WTC11 (cell line): ENCODE data around the gene LDLRAD4. TPM values are rescaled to one million over a fixed set of nuclear protein-coding genes. Genes with fewer than 3 reads are reported as not detected.

Experiments used
- ATAC-seq: fragments of 200-7000 bp; cut with Tn5 transposase; 2 replicates; pipeline ENCODE4 v1.10.0; 2021; ENCODE audit warnings: mild to moderate bottlenecking, moderate library complexity
- CTCF ChIA-PET: fragments of 300-600 bp; sonication (Branson Sonifier 250); formaldehyde crosslinking; loops from one replicate; lab custom pipeline; 2021; ENCODE audit warnings: antibody characterized with exemption; lab: Charles Lee
- POLR2A ChIA-PET: fragments of 350-600 bp; sonication (Branson Sonifier 250); formaldehyde crosslinking; loops from one replicate; lab custom pipeline; 2021; ENCODE audit warnings: antibody characterized with exemption; lab: Charles Lee
- DNase-seq: peaks from one replicate; pipeline ENCODE4 v3.0.0; 2021; ENCODE audit warnings: low spot score
- H3K27ac Mint-ChIP-seq: 2 replicates; pipeline ENCODE4 v1.8.0; 2021; ENCODE audit warnings: mixed read lengths
- H3K27me3 Mint-ChIP-seq: 2 replicates; pipeline ENCODE4 v1.8.0; 2021; ENCODE audit warnings: low read depth, mild to moderate bottlenecking, moderate library complexity, mixed read lengths
- H3K36me3 Mint-ChIP-seq: 2 replicates; pipeline ENCODE4 v1.8.0; 2021; ENCODE audit warnings: mixed read lengths
- H3K4me1 Mint-ChIP-seq: 2 replicates; pipeline ENCODE4 v1.8.0; 2022; ENCODE audit warnings: mixed read lengths
- H3K4me3 Mint-ChIP-seq: 2 replicates; pipeline ENCODE4 v1.8.0; 2021; ENCODE audit warnings: mild to moderate bottlenecking, moderate library complexity, mixed read lengths
- H3K9me3 Mint-ChIP-seq: 2 replicates; pipeline ENCODE4 v1.8.0; 2021; ENCODE audit warnings: mixed read lengths
- ESRRA ChIP-seq: sonication (generic); formaldehyde crosslinking; IDR thresholded peaks from 2 replicates; pipeline ENCODE4 v1.8.1; 2022; ENCODE audit warnings: mild to moderate bottlenecking, missing genetic modification reagents, borderline replicate concordance
- JUN ChIP-seq: sonication (generic); formaldehyde crosslinking; IDR thresholded peaks from 2 replicates; pipeline ENCODE4 v1.8.0; 2023; ENCODE audit warnings: mild to moderate bottlenecking, missing genetic modification reagents
- RELA ChIP-seq: sonication (generic); formaldehyde crosslinking; IDR thresholded peaks from 2 replicates; pipeline ENCODE4 v1.8.1; 2022; ENCODE audit warnings: missing genetic modification reagents, mild to moderate bottlenecking, borderline replicate concordance
- SMAD3 ChIP-seq: sonication (generic); formaldehyde crosslinking; IDR thresholded peaks from 2 replicates; pipeline ENCODE4 v1.8.0; 2022; ENCODE audit warnings: missing genetic modification reagents, mild to moderate bottlenecking, borderline replicate concordance
- SP1 ChIP-seq: sonication (generic); formaldehyde crosslinking; conservative IDR thresholded peaks from 2 replicates; pipeline ENCODE4 v1.8.1; 2022; ENCODE audit warnings: missing genetic modification reagents
- ZBTB21 ChIP-seq: sonication (generic); formaldehyde crosslinking; IDR thresholded peaks from 2 replicates; pipeline ENCODE4 v1.8.1; 2023; ENCODE audit warnings: mild to moderate bottlenecking, missing genetic modification reagents, borderline replicate concordance
- ZNF121 ChIP-seq: sonication (generic); formaldehyde crosslinking; IDR thresholded peaks from 2 replicates; pipeline ENCODE4 v1.8.0; 2023; ENCODE audit warnings: missing genetic modification reagents
- ZNF219 ChIP-seq: sonication (generic); formaldehyde crosslinking; IDR thresholded peaks from 2 replicates; pipeline ENCODE4 v1.8.0; 2023; ENCODE audit warnings: missing genetic modification reagents, mild to moderate bottlenecking, borderline replicate concordance
- ZNF416 ChIP-seq: fragments of 250-450 bp; sonication (Bioruptor Pico); IDR thresholded peaks from 2 replicates; pipeline ENCODE4 v1.9.0; 2021; ENCODE audit warnings: mild to moderate bottlenecking, inconsistent platforms
- ZNF423 ChIP-seq: fragments of 250-450 bp; sonication (Bioruptor Pico); IDR thresholded peaks from 2 replicates; pipeline ENCODE4 v2.1.2; 2022; ENCODE audit warnings: mild to moderate bottlenecking, moderate library complexity
- ZNF671 ChIP-seq: fragments of 250-450 bp; sonication (Bioruptor Pico); IDR thresholded peaks from 2 replicates; pipeline ENCODE4 v1.8.0; 2021; ENCODE audit warnings: mild to moderate bottlenecking
- total RNA-seq: library from RNA; stranded (reverse); gene quantifications from 3 replicates; pipeline ENCODE4 v1.2.3, GENCODE V29; 2021
- TF ChIP-seq, protein P1 (sequence below): fragments of 250-450 bp; sonication (Bioruptor Pico); IDR thresholded peaks from 2 replicates; pipeline ENCODE4 v1.8.0; 2021; ENCODE audit warnings: mild to moderate bottlenecking
- TF ChIP-seq, protein P2 (sequence below): sonication (generic); formaldehyde crosslinking; IDR thresholded peaks from 2 replicates; pipeline ENCODE4 v1.8.1; 2023; ENCODE audit warnings: mild to moderate bottlenecking, missing genetic modification reagents, borderline replicate concordance
- TF ChIP-seq, protein P3 (sequence below): sonication (generic); formaldehyde crosslinking; IDR thresholded peaks from 2 replicates; pipeline ENCODE4 v1.8.1; 2022; ENCODE audit warnings: low read depth, missing genetic modification reagents, borderline replicate concordance
- TF ChIP-seq, protein P4 (sequence below): fragments of 250-450 bp; sonication (Bioruptor Pico); IDR thresholded peaks from 2 replicates; pipeline ENCODE4 v1.9.0; 2021; ENCODE audit warnings: mild to moderate bottlenecking
- TF ChIP-seq, protein P5 (sequence below): sonication (generic); formaldehyde crosslinking; IDR thresholded peaks from 2 replicates; pipeline ENCODE4 v1.8.0; 2022; ENCODE audit warnings: missing genetic modification reagents
- TF ChIP-seq, protein P6 (sequence below): sonication (generic); formaldehyde crosslinking; IDR thresholded peaks from 2 replicates; pipeline ENCODE4 v1.8.1; 2023; ENCODE audit warnings: mild to moderate bottlenecking, missing genetic modification reagents
- TF ChIP-seq, protein P7 (sequence below): sonication (generic); formaldehyde crosslinking; IDR thresholded peaks from 2 replicates; pipeline ENCODE4 v1.8.0; 2023; ENCODE audit warnings: missing genetic modification reagents

Gene LDLRAD4
- total RNA-seq, 1 experiment from 2014 or later: 6.2 TPM

DNA sequence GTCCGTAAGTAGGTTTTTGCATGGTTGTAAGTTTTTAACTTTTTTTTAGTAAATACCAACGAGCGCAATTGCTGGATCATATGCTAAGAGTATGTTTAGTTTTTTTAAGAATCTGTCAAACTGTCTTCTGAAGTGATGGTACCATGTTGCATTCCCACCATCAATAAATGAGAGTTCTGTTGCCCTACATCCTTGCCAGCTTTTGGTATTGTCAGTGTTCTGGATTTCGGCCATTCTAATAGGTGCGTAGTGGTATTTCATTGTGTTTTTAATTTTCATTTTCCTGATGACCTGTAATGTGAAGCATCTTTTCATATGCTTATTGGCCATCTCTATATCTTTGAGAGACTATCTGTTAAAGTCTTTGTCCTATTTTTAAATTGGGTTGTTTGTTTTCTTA is 114.3 kb downstream of the LDLRAD4 start:
- H3K36me3 Mint-ChIP-seq: peaks cover 6% of the 10 kb centered on the region
- POLR2A ChIA-PET: no interaction called here

More for the DNA sequence above, 114.3 kb downstream of the LDLRAD4 start:
- TF ChIP-seq, protein P1, sequence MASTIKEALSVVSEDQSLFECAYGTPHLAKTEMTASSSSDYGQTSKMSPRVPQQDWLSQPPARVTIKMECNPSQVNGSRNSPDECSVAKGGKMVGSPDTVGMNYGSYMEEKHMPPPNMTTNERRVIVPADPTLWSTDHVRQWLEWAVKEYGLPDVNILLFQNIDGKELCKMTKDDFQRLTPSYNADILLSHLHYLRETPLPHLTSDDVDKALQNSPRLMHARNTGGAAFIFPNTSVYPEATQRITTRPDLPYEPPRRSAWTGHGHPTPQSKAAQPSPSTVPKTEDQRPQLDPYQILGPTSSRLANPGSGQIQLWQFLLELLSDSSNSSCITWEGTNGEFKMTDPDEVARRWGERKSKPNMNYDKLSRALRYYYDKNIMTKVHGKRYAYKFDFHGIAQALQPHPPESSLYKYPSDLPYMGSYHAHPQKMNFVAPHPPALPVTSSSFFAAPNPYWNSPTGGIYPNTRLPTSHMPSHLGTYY: no peak
- TF ChIP-seq RELA (CRISPR knock-in tag) (no peak), ZNF671 (no peak), ZNF219 (CRISPR knock-in tag) (no peak), ZBTB21 (CRISPR knock-in tag) (no peak), ESRRA (CRISPR knock-in tag) (no peak), SMAD3 (CRISPR knock-in tag) (no peak), SP1 (CRISPR knock-in tag) (no peak), JUN (CRISPR knock-in tag) (no peak), ZNF423 (CRISPR knock-in tag) (no peak), ZNF121 (no peak), ZNF416 (CRISPR knock-in tag) (no peak)
- TF ChIP-seq, protein P2, sequence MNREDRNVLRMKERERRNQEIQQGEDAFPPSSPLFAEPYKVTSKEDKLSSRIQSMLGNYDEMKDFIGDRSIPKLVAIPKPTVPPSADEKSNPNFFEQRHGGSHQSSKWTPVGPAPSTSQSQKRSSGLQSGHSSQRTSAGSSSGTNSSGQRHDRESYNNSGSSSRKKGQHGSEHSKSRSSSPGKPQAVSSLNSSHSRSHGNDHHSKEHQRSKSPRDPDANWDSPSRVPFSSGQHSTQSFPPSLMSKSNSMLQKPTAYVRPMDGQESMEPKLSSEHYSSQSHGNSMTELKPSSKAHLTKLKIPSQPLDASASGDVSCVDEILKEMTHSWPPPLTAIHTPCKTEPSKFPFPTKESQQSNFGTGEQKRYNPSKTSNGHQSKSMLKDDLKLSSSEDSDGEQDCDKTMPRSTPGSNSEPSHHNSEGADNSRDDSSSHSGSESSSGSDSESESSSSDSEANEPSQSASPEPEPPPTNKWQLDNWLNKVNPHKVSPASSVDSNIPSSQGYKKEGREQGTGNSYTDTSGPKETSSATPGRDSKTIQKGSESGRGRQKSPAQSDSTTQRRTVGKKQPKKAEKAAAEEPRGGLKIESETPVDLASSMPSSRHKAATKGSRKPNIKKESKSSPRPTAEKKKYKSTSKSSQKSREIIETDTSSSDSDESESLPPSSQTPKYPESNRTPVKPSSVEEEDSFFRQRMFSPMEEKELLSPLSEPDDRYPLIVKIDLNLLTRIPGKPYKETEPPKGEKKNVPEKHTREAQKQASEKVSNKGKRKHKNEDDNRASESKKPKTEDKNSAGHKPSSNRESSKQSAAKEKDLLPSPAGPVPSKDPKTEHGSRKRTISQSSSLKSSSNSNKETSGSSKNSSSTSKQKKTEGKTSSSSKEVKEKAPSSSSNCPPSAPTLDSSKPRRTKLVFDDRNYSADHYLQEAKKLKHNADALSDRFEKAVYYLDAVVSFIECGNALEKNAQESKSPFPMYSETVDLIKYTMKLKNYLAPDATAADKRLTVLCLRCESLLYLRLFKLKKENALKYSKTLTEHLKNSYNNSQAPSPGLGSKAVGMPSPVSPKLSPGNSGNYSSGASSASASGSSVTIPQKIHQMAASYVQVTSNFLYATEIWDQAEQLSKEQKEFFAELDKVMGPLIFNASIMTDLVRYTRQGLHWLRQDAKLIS (CRISPR knock-in tag): no peak
- TF ChIP-seq, protein P3, sequence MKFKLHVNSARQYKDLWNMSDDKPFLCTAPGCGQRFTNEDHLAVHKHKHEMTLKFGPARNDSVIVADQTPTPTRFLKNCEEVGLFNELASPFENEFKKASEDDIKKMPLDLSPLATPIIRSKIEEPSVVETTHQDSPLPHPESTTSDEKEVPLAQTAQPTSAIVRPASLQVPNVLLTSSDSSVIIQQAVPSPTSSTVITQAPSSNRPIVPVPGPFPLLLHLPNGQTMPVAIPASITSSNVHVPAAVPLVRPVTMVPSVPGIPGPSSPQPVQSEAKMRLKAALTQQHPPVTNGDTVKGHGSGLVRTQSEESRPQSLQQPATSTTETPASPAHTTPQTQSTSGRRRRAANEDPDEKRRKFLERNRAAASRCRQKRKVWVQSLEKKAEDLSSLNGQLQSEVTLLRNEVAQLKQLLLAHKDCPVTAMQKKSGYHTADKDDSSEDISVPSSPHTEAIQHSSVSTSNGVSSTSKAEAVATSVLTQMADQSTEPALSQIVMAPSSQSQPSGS (CRISPR knock-in tag): no peak
- TF ChIP-seq, protein P4, sequence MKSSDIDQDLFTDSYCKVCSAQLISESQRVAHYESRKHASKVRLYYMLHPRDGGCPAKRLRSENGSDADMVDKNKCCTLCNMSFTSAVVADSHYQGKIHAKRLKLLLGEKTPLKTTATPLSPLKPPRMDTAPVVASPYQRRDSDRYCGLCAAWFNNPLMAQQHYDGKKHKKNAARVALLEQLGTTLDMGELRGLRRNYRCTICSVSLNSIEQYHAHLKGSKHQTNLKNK (CRISPR knock-in tag): no peak
- TF ChIP-seq, protein P5, sequence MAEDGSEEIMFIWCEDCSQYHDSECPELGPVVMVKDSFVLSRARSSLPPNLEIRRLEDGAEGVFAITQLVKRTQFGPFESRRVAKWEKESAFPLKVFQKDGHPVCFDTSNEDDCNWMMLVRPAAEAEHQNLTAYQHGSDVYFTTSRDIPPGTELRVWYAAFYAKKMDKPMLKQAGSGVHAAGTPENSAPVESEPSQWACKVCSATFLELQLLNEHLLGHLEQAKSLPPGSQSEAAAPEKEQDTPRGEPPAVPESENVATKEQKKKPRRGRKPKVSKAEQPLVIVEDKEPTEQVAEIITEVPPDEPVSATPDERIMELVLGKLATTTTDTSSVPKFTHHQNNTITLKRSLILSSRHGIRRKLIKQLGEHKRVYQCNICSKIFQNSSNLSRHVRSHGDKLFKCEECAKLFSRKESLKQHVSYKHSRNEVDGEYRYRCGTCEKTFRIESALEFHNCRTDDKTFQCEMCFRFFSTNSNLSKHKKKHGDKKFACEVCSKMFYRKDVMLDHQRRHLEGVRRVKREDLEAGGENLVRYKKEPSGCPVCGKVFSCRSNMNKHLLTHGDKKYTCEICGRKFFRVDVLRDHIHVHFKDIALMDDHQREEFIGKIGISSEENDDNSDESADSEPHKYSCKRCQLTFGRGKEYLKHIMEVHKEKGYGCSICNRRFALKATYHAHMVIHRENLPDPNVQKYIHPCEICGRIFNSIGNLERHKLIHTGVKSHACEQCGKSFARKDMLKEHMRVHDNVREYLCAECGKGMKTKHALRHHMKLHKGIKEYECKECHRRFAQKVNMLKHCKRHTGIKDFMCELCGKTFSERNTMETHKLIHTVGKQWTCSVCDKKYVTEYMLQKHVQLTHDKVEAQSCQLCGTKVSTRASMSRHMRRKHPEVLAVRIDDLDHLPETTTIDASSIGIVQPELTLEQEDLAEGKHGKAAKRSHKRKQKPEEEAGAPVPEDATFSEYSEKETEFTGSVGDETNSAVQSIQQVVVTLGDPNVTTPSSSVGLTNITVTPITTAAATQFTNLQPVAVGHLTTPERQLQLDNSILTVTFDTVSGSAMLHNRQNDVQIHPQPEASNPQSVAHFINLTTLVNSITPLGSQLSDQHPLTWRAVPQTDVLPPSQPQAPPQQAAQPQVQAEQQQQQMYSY (CRISPR knock-in tag): no peak
- TF ChIP-seq, protein P6, sequence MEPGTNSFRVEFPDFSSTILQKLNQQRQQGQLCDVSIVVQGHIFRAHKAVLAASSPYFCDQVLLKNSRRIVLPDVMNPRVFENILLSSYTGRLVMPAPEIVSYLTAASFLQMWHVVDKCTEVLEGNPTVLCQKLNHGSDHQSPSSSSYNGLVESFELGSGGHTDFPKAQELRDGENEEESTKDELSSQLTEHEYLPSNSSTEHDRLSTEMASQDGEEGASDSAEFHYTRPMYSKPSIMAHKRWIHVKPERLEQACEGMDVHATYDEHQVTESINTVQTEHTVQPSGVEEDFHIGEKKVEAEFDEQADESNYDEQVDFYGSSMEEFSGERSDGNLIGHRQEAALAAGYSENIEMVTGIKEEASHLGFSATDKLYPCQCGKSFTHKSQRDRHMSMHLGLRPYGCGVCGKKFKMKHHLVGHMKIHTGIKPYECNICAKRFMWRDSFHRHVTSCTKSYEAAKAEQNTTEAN (CRISPR knock-in tag): no peak
- TF ChIP-seq, protein P7, sequence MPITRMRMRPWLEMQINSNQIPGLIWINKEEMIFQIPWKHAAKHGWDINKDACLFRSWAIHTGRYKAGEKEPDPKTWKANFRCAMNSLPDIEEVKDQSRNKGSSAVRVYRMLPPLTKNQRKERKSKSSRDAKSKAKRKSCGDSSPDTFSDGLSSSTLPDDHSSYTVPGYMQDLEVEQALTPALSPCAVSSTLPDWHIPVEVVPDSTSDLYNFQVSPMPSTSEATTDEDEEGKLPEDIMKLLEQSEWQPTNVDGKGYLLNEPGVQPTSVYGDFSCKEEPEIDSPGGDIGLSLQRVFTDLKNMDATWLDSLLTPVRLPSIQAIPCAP (CRISPR knock-in tag): no peak
- H3K27ac Mint-ChIP-seq: no peak overlapping the region
- CTCF ChIA-PET: no interaction called here
- peaks cover 9% of the 10 kb centered on the region for H3K4me1 Mint-ChIP-seq
- ATAC-seq (no peak), DNase-seq (no peak)
- no peak overlapping the region for H3K4me3 Mint-ChIP-seq
- H3K9me3 Mint-ChIP-seq: peaks cover 29% of the 10 kb centered on the region
- H3K27me3 Mint-ChIP-seq: no peaks in the 10 kb centered on the region
